Heart left ventricle (tissue), 16 donors: ENCODE measurements around the gene CAV1. TPM values are rescaled to one million over a fixed set of nuclear protein-coding genes. Genes with fewer than 3 reads are reported as not detected.

Experiments used
- ATAC-seq, 4 donors: fragments of 200-7000 bp; cut with Tn5 transposase; one replicate each; pipeline ENCODE4 v1.9.1; 2020 to 2022; ENCODE audit warnings: moderate library complexity in 4 of 4, mild to moderate bottlenecking in 3 of 4, moderate number of reproducible peaks in 1 of 4
- DNase-seq, 5 donors: peaks; one replicate each; pipeline ENCODE4 v3.0.0-alpha.2; 2020
- H3K27ac ChIP-seq, 12 donors: fragments of 200-600 bp; sonication (generic) in 4 of 12; one replicate each; pipeline versions ENCODE4 v1.5.0 to v1.8.0; 2016 to 2022; ENCODE audit warnings: mild to moderate bottlenecking in 2 of 12
- H3K27me3 ChIP-seq, 9 donors: fragments of 200-600 bp; sonication (generic) in 2 of 9; one replicate each; pipeline versions ENCODE4 v1.5.1 to v1.8.0; 2016 to 2022; ENCODE audit warnings: mild to moderate bottlenecking in 3 of 9
- H3K36me3 ChIP-seq, 9 donors: fragments of 200-600 bp; sonication (generic) in 2 of 9; one replicate each; pipeline versions ENCODE4 v1.5.0 to v1.8.0; 2018 to 2022; ENCODE audit warnings: mild to moderate bottlenecking in 2 of 9
- H3K4me1 ChIP-seq, 12 donors: fragments of 200-600 bp; sonication (generic) in 4 of 12; one replicate each; pipeline versions ENCODE4 v1.5.0 to v1.8.0; 2016 to 2022; ENCODE audit warnings: mild to moderate bottlenecking in 3 of 12
- H3K4me3 ChIP-seq, 12 donors: fragments of 200-600 bp; sonication (generic) in 4 of 12; one replicate each; pipeline versions ENCODE4 v1.5.0 to v1.8.0; 2017 to 2022; ENCODE audit warnings: mild to moderate bottlenecking in 9 of 12, moderate library complexity in 4 of 12
- H3K9me3 ChIP-seq, 12 donors: fragments of 200-600 bp; sonication (generic) in 4 of 12; one replicate each; pipeline versions ENCODE4 v1.5.0 to v1.8.0; 2016 to 2022; ENCODE audit warnings: mild to moderate bottlenecking in 1 of 12
- CTCF ChIP-seq, 12 donors: fragments of 200-600 bp; sonication (generic) in 4 of 12; IDR thresholded peaks; one replicate each; pipeline versions ENCODE4 v1.5.0 to v1.8.0; 2018 to 2022; ENCODE audit warnings: antibody characterized with exemption in 12 of 12, mild to moderate bottlenecking in 5 of 12
- POLR2A ChIP-seq, 2 donors: fragments of 450-650 bp; IDR thresholded peaks; one replicate each; pipeline ENCODE4 v1.6.1; 2017; ENCODE audit warnings: antibody characterized with exemption in 2 of 2, mild to moderate bottlenecking in 2 of 2, moderate library complexity in 2 of 2
- WGBS, 4 donors: extraction: QIAGEN DNeasy Blood & Tissue Kit in 2 of 4; methylation state at CpG; one replicate each; pipeline versions ENCODE4 v1.1.5 to v1.1.7; 2013 to 2018; 5-methylcytosine and 5-hydroxymethylcytosine counted together
- intact Hi-C, 10 donors: fragments of 100-400 bp; cut with DNase I; formaldehyde crosslinking; loops; one replicate each; pipeline versions ENCODE4 v1.11.1 to v1.14.2; 2022
- polyA plus RNA-seq, 2 donors: library from polyadenylated mRNA; stranded (reverse); fragments of 200-250 nt; gene quantifications; one replicate each; pipeline ENCODE4 v1.2.3, GENCODE V29; 2013
- total RNA-seq, 9 donors: library from RNA; depleted of rRNA in 2 of 9; stranded (reverse); fragments of >200 nt in 2 of 9; fragmentation: NEBNext Ultra II Directional in 3 of 9; extraction: Animal tissue kit (Norgen Biotek cat#: 25700) in 3 of 9; gene quantifications; one replicate each; pipeline versions ENCODE4 v1.1.0 to v1.2.4, GENCODE V29; 2016 to 2023
- donor health status: ischemic (EF 13 %, LVEDD 7.1; RV severe dilation, severe dysfunction).
- donor health status: healthy with polysubstance abuse.
- donor health status: DM: no; HTN: yes; CAD: no.
- donor health status: DM: no; HTN: no; CAD: no.
- donor health status: ischemic (EF 25% LVEDD 6.9; RV normal size, moderate dysfunction).
- donor health status: ischemic (EF 25% LVEDD 5.7; RV mildly dilated, moderate dysfunction).
- donor health status: healthy.
- donor health status: DM: yes; HTN: yes; CAD: no.
- donor health status: ischemic (EF 35%, LVEDD 5.7; RV mildly dilated, moderate dysfunction).
- donor health status: nonischemic (EF 11% LVEDD 7.7; RV severe dilation, severe dysfunction).
- donor health status: DM: yes; HTN: yes; CAD: no.
- donor health status: PGD.
- donor health status: ischemic (EF 29% LVEDD 5.4; RV normal size, mild dysfunction).
- donor health status: nonischemic (EF 23%, LVEDD 6.1; RV moderate dilation, normal function).

Gene CAV1
- total and polyA plus RNA-seq, 11 donors = 125 to 408 (median 281) TPM

- H3K27me3 ChIP-seq = peaks cover 0 to 9% (median 0%) of the 10 kb centered on the region in 9 donors
- intact Hi-C loops = no loop called here
- H3K4me3 ChIP-seq = peak overlapping the region in 10 of 12 donors; percentile 5 to 90 (median 84)
- ATAC-seq = no peak
- 21 to 33% (median 29%) methylated on average over 3 of the region's 3 CpGs for WGBS, 4 donors
- peak overlapping the region in 9 of 12 donors; percentile 6 to 99 (median 39) for H3K27ac ChIP-seq
- TF ChIP-seq POLR2A (IDR thresholded peaks at IDR 0.05) (no peak), CTCF (IDR thresholded peaks at IDR 0.05) (no peak)
- DNase-seq = no peak
- H3K9me3 ChIP-seq = no peaks in the 10 kb centered on the region
- H3K4me1 ChIP-seq = peaks cover 11 to 81% (median 62%) of the 10 kb centered on the region in 12 donors
- peaks cover 0 to 73% (median 11%) of the 10 kb centered on the region in 9 donors for H3K36me3 ChIP-seq
These were observed 5.4 kb downstream of the CAV1 start for GRCh38 chr7:116530107-116530820.

GRCh38 chr7:116532102-116532688 is 7.4 kb downstream of the CAV1 start:
- DNase-seq = no peak
- 60 to 70% (median 65%) methylated on average over 3 of the region's 3 CpGs for WGBS, 4 donors
- no peaks in the 10 kb centered on the region for H3K9me3 ChIP-seq
- TF ChIP-seq POLR2A (IDR thresholded peaks at IDR 0.05) (no peak), CTCF (IDR thresholded peaks at IDR 0.05) (no peak)
- intact Hi-C loops = no loop called here
- H3K36me3 ChIP-seq = peaks cover 0 to 84% (median 17%) of the 10 kb centered on the region in 9 donors
- ATAC-seq = no peak
- peak overlapping the region in 2 of 12 donors; percentile 32 to 55 for H3K27ac ChIP-seq
- H3K27me3 ChIP-seq = no peaks in the 10 kb centered on the region
- peaks cover 17 to 93% (median 68%) of the 10 kb centered on the region in 12 donors for H3K4me1 ChIP-seq
- peak overlapping the region in 9 of 12 donors; percentile 5 to 90 (median 83) for H3K4me3 ChIP-seq

- DNase-seq (no peak), ATAC-seq (peak in 1 of 4 donors; percentile 42)
- intact Hi-C loops = loop anchor here in 2 of 10 donors (1.0 to 5.0 kb wide), 2 partner anchors 12 to 362 kb away; no protein-coding TSS in a partner anchor
- Histone ChIP-seq H3K4me3 (peak overlapping the region in 4 of 12 donors; percentile 1 to 24 (median 8)), H3K9me3 (no peaks in the 10 kb centered on the region), H3K27ac (peak overlapping the region in 11 of 12 donors; percentile 6 to 63 (median 33)), H3K4me1 (peaks cover 25 to 94% (median 64%) of the 10 kb centered on the region in 12 donors), H3K27me3 (no peaks in the 10 kb centered on the region), H3K36me3 (peaks cover 0 to 84% (median 23%) of the 10 kb centered on the region in 9 donors)
- TF ChIP-seq CTCF (IDR thresholded peaks at IDR 0.05) = no peak
- no peak for TF ChIP-seq POLR2A (IDR thresholded peaks at IDR 0.05)
- 50 to 74% (median 59%) methylated on average over 2 of the region's 2 CpGs for WGBS, 4 donors
These were observed 10.0 kb downstream of the CAV1 start for GRCh38 chr7:116534790-116535189.

GRCh38 chr7:116535416-116535815 is 10.6 kb downstream of the CAV1 start:
- WGBS, 4 donors = 59 to 75% (median 64%) methylated on average over 1 of the region's 1 CpG
- Histone ChIP-seq H3K4me3 (peak overlapping the region in 2 of 12 donors; percentile 14 to 24), H3K9me3 (no peaks in the 10 kb centered on the region), H3K27ac (peak overlapping the region in 7 of 12 donors; percentile 6 to 63 (median 39)), H3K36me3 (peaks cover 0 to 84% (median 26%) of the 10 kb centered on the region in 9 donors), H3K4me1 (peaks cover 21 to 94% (median 64%) of the 10 kb centered on the region in 12 donors), H3K27me3 (no peaks in the 10 kb centered on the region)
- intact Hi-C loops = loop anchor here in 1 of 10 donors (5.0 kb wide), 1 partner anchor 363 kb away; no protein-coding TSS in a partner anchor
- no peak for ATAC-seq
- no peak for DNase-seq
- TF ChIP-seq CTCF (IDR thresholded peaks at IDR 0.05) (no peak), POLR2A (IDR thresholded peaks at IDR 0.05) (no peak)
